ACHN (cell line): ENCODE results near the gene WDR44.
"Not testable (repeated sequence)": the region's sequence is repeated elsewhere in the genome, so short reads cannot be mapped to it uniquely, and the experiment has no call there.

Experiments
- DNase-seq: peaks from one replicate; pipeline ENCODE4 v3.0.0-alpha.2; 2015
- in situ Hi-C: cut with HindIII; loops from 2 replicates; pipeline ENCODE4 v1.10.0; 2017; ENCODE audit warnings: low sequenced_read_pairs, low pct_ligation_motif_present, low pct_unique_long_range_greater_than_20kb

The WDR44 gene

GRCh38 chrX:118345464-118346257, at the start of gene WDR44:
WDR44 (plus strand) TSS chrX:118346106; CDS start chrX:118346504, 398 bp downstream.
- peak; percentile 88 for DNase-seq
- in situ Hi-C loops, result no loop called here

- DNase-seq, in situ Hi-C loops: not testable (repeated sequence)
These were observed 40.1 kb upstream of the WDR44 start for GRCh38 chrX:118305827-118306226.

DNA sequence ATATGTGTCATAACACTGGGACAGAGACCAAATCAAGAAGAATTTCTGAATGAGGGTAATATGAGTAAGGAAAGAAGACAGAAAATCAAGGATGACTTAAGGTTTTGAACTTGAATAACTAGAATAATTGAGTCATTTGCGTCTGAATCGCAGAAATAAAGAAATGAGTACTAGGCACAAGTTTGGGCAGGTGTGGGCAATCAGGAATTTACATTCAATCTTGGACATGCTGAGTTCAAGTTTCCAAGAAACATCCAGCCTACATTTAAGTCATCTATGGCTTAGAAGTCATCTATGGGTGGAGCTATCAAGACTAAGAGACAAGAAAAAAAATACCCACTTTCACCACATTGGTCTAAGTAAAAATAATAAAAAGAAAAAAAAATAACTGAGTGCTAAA, 30.4 kb upstream of the WDR44 start:
- DNase-seq, result no peak
- in situ Hi-C loops, result no loop called here

DNA sequence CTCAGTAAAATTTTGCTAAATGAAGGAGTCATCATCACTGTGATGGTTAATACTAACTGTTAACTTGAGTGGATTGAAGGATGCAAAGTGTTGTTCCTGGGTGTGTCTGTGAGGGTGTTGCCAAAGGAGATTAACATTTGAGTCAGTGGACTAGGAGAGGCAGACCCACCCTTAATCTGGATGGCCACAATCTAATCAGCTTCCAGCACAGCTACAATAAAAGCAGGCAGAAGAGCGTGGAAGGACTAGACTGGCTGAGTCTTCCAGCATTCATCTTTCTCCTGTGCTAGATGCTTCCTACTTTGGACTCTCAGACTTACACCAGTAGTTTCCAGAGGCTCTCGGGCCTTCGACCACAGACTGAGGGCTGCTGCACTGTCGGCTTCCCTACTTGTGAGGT, 21.3 kb upstream of the WDR44 start:
- in situ Hi-C loops, result no loop called here
- no peak for DNase-seq

DNA sequence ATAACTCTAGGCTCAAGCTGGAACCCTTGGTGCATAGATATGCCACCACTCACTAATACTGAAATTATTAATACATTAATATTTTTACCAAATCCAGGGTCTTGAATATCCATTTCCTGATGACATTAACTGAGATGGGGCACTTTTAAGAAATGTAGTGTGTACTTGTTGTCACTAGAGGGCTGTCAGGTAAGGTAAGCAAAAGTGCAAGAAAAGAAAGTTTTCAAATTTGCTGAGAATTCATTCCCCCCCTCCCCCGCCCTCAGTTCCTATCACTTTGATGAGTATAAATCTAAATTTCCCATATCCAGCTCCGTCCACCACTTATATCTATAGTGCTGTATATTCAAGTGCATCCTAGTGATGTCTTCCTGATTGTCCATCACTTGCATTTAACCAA, 20.5 kb upstream of the WDR44 start:
- in situ Hi-C loops, result no loop called here
- no peak for DNase-seq

GRCh38 chrX:118329175-118329574, 16.7 kb upstream of the WDR44 start:
- in situ Hi-C loops, result no loop called here
- DNase-seq, result no peak

GRCh38 chrX:118337687-118338086, 8.2 kb upstream of the WDR44 start:
- DNase-seq, result no peak
- in situ Hi-C loops, result no loop called here

GRCh38 chrX:118338930-118339329, 7.0 kb upstream of the WDR44 start:
- no peak for DNase-seq

GRCh38 chrX:118345045-118345463, 852 bp upstream of the WDR44 start:
- no peak for DNase-seq
- in situ Hi-C loops, result no loop called here

More at GRCh38 chrX:118338930-118339329, 7.0 kb upstream of the WDR44 start:
- in situ Hi-C loops, result no loop called here

GRCh38 chrX:118346258-118347094, 570 bp downstream of the WDR44 start:
- in situ Hi-C loops, result no loop called here
- DNase-seq, result peak; percentile 22

GRCh38 chrX:118347131-118347530, 1.2 kb downstream of the WDR44 start:
- in situ Hi-C loops, result no loop called here
- DNase-seq, result peak; percentile 29

DNA sequence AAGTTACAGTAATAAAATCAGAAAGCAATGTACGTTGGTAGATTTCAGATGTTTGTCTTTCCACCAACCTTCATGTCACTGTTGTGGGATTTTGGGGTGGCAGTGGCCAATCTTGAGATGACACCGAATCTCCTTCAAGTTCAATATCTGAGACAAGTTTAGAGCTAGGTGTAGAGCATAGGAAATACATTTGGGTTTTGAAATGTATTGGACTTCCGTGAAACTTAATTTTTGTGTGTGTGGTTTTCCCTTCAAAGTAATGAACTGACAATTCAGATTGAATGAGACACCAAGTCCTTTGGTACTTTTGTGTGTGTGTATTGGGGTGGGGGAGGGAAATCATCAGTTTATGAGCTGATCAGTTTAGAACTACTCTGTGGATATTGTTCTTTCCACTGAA, 1.8 kb downstream of the WDR44 start:
- in situ Hi-C loops, result no loop called here
- DNase-seq, result no peak

GRCh38 chrX:118348186-118348810, 2.4 kb downstream of the WDR44 start:
- in situ Hi-C loops, result no loop called here
- DNase-seq, result no peak

DNA sequence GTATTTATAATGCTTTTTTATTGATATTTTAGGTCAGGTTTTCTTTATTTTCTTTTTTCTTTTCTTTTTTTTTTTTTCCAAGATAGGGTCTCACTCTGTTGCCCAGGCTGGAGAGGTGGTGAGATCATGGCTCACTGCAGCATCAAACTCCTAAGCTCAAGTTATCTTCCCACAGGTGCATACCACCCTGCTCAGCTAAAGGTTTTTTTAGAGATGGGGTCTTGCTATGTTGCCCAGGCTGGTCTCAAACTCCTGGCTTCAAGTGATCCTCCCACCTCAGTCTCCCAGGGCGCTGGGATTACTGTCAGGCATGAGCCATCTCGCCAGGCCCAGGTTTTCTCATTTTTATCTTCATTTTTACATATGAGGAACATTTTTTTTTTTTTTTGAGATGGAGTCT, 3.3 kb downstream of the WDR44 start:
- no peak for DNase-seq
- in situ Hi-C loops, result no loop called here

DNA sequence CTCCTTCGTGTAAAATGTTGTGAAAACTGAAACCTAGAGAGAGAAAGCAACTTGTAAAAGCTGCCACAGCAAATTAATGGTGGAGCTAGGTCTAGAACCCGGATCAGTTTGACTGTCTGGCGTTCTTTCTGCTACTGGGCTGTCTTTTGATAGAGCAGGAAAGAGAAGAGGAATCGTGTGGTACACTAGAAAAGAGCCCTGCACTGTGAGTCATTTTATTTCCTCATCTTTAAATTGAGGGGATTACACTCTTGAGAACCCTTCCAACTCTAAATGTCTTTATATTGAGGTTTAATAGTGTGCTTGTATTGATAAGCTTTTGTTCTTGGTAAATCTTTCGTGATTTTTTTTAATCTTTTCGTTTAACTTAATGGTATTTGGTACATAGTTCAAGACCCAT, 4.3 kb downstream of the WDR44 start:
- DNase-seq, result no peak
- in situ Hi-C loops, result no loop called here

DNA sequence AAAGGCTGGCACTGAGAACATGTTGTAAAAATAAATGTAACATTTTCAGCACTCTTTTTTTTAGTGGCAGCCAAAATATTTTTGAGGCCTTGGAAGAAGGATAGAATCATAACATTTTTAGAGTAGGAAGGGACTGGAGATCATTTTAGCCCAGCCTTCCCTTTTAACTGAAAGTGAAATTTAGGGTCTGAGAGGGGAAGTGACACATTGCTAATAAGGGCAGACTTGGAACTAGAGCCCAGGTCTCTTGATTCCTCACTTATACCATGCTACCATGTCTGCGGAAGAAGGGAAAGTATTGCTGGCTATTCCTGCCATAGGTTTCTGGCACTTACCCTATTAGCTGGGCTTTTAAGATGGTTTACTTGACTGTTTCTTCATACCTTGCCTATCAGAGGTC, 4.8 kb downstream of the WDR44 start:
- in situ Hi-C loops, result no loop called here
- DNase-seq, result no peak

DNA sequence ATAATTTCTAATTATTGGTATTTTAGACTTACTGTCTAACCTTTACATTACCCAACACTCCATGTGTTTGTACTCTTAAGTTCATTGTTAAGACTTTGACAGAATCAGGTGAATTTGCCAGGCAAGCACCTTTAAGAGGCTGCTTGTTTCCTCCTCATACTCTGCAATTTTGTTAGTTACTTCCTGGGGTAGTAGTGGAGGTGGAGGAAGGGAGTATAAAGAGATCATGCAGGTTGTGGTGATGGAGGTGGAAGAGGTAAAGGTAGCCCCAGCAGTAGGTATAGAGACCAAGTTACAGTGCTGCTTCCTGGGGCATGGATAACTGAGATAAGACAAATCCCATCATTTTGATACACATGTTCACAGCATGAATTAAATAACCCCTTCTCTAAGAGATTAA, 6.7 kb downstream of the WDR44 start:
- in situ Hi-C loops, result no loop called here
- no peak for DNase-seq

GRCh38 chrX:118353081-118353850, 7.4 kb downstream of the WDR44 start:
- DNase-seq, result no peak

More at GRCh38 chrX:118353081-118353850, 7.4 kb downstream of the WDR44 start:
- in situ Hi-C loops, result no loop called here
